Measurements from ENCODE around the gene UGT1A6.

UGT1A6 gene

GRCh38 chr2:233819884-233820773 lies 127.4 kb downstream of the UGT1A6 start:
- no peak for DNase-seq (ENCODE audit: low read depth in 2 of 2)

- DNase-seq (ENCODE audit: low read depth in 2 of 2), result no peak
Measured at GRCh38 chr2:233820774-233821105, 128.1 kb downstream of the UGT1A6 start.

GRCh38 chr2:233821196-233821595 lies 128.5 kb downstream of the UGT1A6 start:
- no peak for DNase-seq (ENCODE audit: low read depth in 2 of 2)

GRCh38 chr2:233821709-233822100 lies 129.0 kb downstream of the UGT1A6 start:
- DNase-seq (ENCODE audit: low read depth in 2 of 2), result no peak

- DNase-seq (ENCODE audit: low read depth in 2 of 2), result no peak
Measured at GRCh38 chr2:233822101-233822771, 129.5 kb downstream of the UGT1A6 start.
